Cardiac muscle cell (in vitro differentiated cells and primary cell): Measurements from ENCODE around the gene SCRN1. TPM values are rescaled to one million over a fixed set of nuclear protein-coding genes. Genes with fewer than 3 reads are reported as not detected.

Source experiments
- DNase-seq, 2 donors: peaks; one replicate each; pipeline versions ENCODE4 v3.0.0 to v3.0.0-alpha.2; 2010 to 2017; ENCODE audit warnings: low read depth in 1 of 2, low spot score in 1 of 2
- H3K27ac ChIP-seq: fragments of 200-600 bp; sonication (generic); 2 replicates; pipeline ENCODE4 v1.5.1; 2016
- H3K27me3 ChIP-seq: fragments of 200-600 bp; sonication (generic); 2 replicates; pipeline ENCODE4 v1.6.0; 2016; ENCODE audit warnings: control low read depth
- H3K36me3 ChIP-seq: fragments of 200-600 bp; sonication (generic); 2 replicates; pipeline ENCODE4 v1.5.1; 2016; ENCODE audit warnings: control low read depth
- H3K4me1 ChIP-seq: fragments of 200-600 bp; sonication (generic); 2 replicates; pipeline ENCODE4 v1.8.1; 2017; ENCODE audit warnings: low read depth, mild to moderate bottlenecking, mixed run types
- H3K4me3 ChIP-seq: fragments of 200-600 bp; sonication (generic); 2 replicates; pipeline ENCODE4 v1.5.1; 2016; ENCODE audit warnings: mild to moderate bottlenecking
- H3K9me3 ChIP-seq: fragments of 200-600 bp; sonication (generic); 2 replicates; pipeline ENCODE4 v1.5.1; 2017; ENCODE audit warnings: low read depth, mild to moderate bottlenecking, control low read depth
- CTCF ChIP-seq: IDR thresholded peaks from 2 replicates; pipeline ENCODE4 v1.5.1; 2012; ENCODE audit warnings: low read depth, mild to moderate bottlenecking, low read length
- polyA plus RNA-seq: library from polyadenylated mRNA; unstranded; fragments of >200 nt; fragmentation: Nextera tagmentation; extraction: Ambion mirVana; gene quantifications from 2 replicates; pipeline ENCODE4 v1.2.1, GENCODE V29; 2016
- total RNA-seq: library from RNA; depleted of rRNA; stranded (reverse); fragments of >200 nt; gene quantifications from 2 replicates; pipeline ENCODE4 v1.2.3, GENCODE V29; 2016

The SCRN1 gene
- total and polyA plus RNA-seq, 2 experiments from 2014 or later: 34.3 to 48.2 TPM

GRCh38 chr7:30001998-30002397, 12.4 kb upstream of the SCRN1 start:
- H3K27me3 ChIP-seq: no peaks in the 10 kb centered on the region
- TF ChIP-seq CTCF: no peak
- H3K4me1 ChIP-seq: no peaks in the 10 kb centered on the region
- H3K27ac ChIP-seq: no peak overlapping the region
- no peaks in the 10 kb centered on the region for H3K36me3 ChIP-seq
- no peak for DNase-seq
- no peak overlapping the region for H3K4me3 ChIP-seq
- no peaks in the 10 kb centered on the region for H3K9me3 ChIP-seq

GRCh38 chr7:29998489-29998888, 8.9 kb upstream of the SCRN1 start:
- Histone ChIP-seq H3K27ac (no peak overlapping the region), H3K4me3 (no peak overlapping the region), H3K36me3 (no peaks in the 10 kb centered on the region), H3K9me3 (no peaks in the 10 kb centered on the region), H3K27me3 (no peaks in the 10 kb centered on the region), H3K4me1 (no peaks in the 10 kb centered on the region)
- DNase-seq: no peak
- no peak for TF ChIP-seq CTCF

GRCh38 chr7:29996321-29996720, 6.7 kb upstream of the SCRN1 start:
- TF ChIP-seq CTCF: no peak
- Histone ChIP-seq H3K4me1 (no peaks in the 10 kb centered on the region), H3K4me3 (no peak overlapping the region), H3K27ac (no peak overlapping the region), H3K36me3 (no peaks in the 10 kb centered on the region), H3K27me3 (no peaks in the 10 kb centered on the region), H3K9me3 (no peaks in the 10 kb centered on the region)
- DNase-seq: no peak

GRCh38 chr7:29995652-29996051, 6.1 kb upstream of the SCRN1 start:
- no peak for TF ChIP-seq CTCF
- no peaks in the 10 kb centered on the region for H3K36me3 ChIP-seq
- H3K4me1 ChIP-seq: no peaks in the 10 kb centered on the region
- no peak for DNase-seq
- H3K9me3 ChIP-seq: no peaks in the 10 kb centered on the region
- no peak overlapping the region for H3K4me3 ChIP-seq
- H3K27me3 ChIP-seq: no peaks in the 10 kb centered on the region
- H3K27ac ChIP-seq: no peak overlapping the region

GRCh38 chr7:29993140-29993539, 3.5 kb upstream of the SCRN1 start:
- H3K36me3 ChIP-seq: no peaks in the 10 kb centered on the region
- H3K9me3 ChIP-seq: no peaks in the 10 kb centered on the region
- no peak for DNase-seq
- no peak for TF ChIP-seq CTCF
- H3K27ac ChIP-seq: no peak overlapping the region
- H3K27me3 ChIP-seq: no peaks in the 10 kb centered on the region
- H3K4me1 ChIP-seq: no peaks in the 10 kb centered on the region
- H3K4me3 ChIP-seq: no peak overlapping the region

- no peak for DNase-seq
- no peak overlapping the region for H3K4me3 ChIP-seq
- H3K27me3 ChIP-seq: no peaks in the 10 kb centered on the region
- H3K9me3 ChIP-seq: no peaks in the 10 kb centered on the region
- no peaks in the 10 kb centered on the region for H3K36me3 ChIP-seq
- no peaks in the 10 kb centered on the region for H3K4me1 ChIP-seq
- TF ChIP-seq CTCF: no peak
- no peak overlapping the region for H3K27ac ChIP-seq
These were observed 2.3 kb upstream of the SCRN1 start for GRCh38 chr7:29991937-29992336.
